HepG2 (cell line): ENCODE results near the gene SEPHS2.

Experiments used
- CEBPB ChIP-seq: IDR thresholded peaks from 2 replicates; pipeline ENCODE4 v1.6.1; 2011; ENCODE audit warnings: low read depth, low read length, improper control_type of control experiment, borderline replicate concordance
- KAT7 ChIP-seq: IDR thresholded peaks from 2 replicates; pipeline ENCODE4 v1.6.1; 2018; ENCODE audit warnings: borderline replicate concordance, missing compliant biosample characterization
- PHF21A ChIP-seq: sonication (generic); formaldehyde crosslinking; IDR thresholded peaks from 2 replicates; pipeline ENCODE4 v1.5.0; 2020; ENCODE audit warnings: mild to moderate bottlenecking, missing genetic modification reagents
- POLR2A ChIP-seq, 2 experiments: IDR thresholded peaks; 2 replicates each; pipeline ENCODE4 v1.6.1; 2011; ENCODE audit warnings: low read depth in 2 of 2, low read length in 2 of 2, mild to moderate bottlenecking in 1 of 2, moderate library complexity in 1 of 2; ENCODE audit not compliant: insufficient read depth in 1 of 2
- ZNF205 ChIP-seq: IDR thresholded peaks from 2 replicates; pipeline ENCODE4 v1.6.1; 2018; ENCODE audit warnings: missing biosample characterization, missing genetic modification reagents
- ZNF274 ChIP-seq: sonication (generic); formaldehyde crosslinking; IDR thresholded peaks from 2 replicates; pipeline ENCODE4 v1.5.1; 2020; ENCODE audit warnings: mild to moderate bottlenecking, missing genetic modification reagents
- TF ChIP-seq, protein P1 (sequence below): sonication (generic); formaldehyde crosslinking; IDR thresholded peaks from 2 replicates; pipeline ENCODE4 v1.5.0; 2020; ENCODE audit warnings: mild to moderate bottlenecking, missing genetic modification reagents, moderate library complexity
- TF ChIP-seq, protein P2 (sequence below): sonication (generic); formaldehyde crosslinking; IDR thresholded peaks from 2 replicates; pipeline ENCODE4 v1.9.0; 2021; ENCODE audit warnings: missing genetic modification reagents, borderline replicate concordance

- TF ChIP-seq PHF21A (CRISPR knock-in tag) (no peak), POLR2A (IDR thresholded peaks at IDR 0.05; ENCODE audit: insufficient read depth in 1 of 2, low read depth in 2 of 2, low read length in 2 of 2) (no peak), ZNF205 (CRISPR knock-in tag) (no peak), ZNF274 (CRISPR knock-in tag) (no peak), CEBPB (no peak), KAT7 (no peak)
- TF ChIP-seq, protein P1, sequence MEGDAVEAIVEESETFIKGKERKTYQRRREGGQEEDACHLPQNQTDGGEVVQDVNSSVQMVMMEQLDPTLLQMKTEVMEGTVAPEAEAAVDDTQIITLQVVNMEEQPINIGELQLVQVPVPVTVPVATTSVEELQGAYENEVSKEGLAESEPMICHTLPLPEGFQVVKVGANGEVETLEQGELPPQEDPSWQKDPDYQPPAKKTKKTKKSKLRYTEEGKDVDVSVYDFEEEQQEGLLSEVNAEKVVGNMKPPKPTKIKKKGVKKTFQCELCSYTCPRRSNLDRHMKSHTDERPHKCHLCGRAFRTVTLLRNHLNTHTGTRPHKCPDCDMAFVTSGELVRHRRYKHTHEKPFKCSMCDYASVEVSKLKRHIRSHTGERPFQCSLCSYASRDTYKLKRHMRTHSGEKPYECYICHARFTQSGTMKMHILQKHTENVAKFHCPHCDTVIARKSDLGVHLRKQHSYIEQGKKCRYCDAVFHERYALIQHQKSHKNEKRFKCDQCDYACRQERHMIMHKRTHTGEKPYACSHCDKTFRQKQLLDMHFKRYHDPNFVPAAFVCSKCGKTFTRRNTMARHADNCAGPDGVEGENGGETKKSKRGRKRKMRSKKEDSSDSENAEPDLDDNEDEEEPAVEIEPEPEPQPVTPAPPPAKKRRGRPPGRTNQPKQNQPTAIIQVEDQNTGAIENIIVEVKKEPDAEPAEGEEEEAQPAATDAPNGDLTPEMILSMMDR (CRISPR knock-in tag), result no peak
- TF ChIP-seq, protein P2, sequence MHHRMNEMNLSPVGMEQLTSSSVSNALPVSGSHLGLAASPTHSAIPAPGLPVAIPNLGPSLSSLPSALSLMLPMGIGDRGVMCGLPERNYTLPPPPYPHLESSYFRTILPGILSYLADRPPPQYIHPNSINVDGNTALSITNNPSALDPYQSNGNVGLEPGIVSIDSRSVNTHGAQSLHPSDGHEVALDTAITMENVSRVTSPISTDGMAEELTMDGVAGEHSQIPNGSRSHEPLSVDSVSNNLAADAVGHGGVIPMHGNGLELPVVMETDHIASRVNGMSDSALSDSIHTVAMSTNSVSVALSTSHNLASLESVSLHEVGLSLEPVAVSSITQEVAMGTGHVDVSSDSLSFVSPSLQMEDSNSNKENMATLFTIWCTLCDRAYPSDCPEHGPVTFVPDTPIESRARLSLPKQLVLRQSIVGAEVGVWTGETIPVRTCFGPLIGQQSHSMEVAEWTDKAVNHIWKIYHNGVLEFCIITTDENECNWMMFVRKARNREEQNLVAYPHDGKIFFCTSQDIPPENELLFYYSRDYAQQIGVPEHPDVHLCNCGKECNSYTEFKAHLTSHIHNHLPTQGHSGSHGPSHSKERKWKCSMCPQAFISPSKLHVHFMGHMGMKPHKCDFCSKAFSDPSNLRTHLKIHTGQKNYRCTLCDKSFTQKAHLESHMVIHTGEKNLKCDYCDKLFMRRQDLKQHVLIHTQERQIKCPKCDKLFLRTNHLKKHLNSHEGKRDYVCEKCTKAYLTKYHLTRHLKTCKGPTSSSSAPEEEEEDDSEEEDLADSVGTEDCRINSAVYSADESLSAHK (CRISPR knock-in tag), result no peak
Observed at GRCh38 chr16:30493941-30494488, 48.3 kb upstream of the SEPHS2 start.
